ENCODE results near the gene ADTRP.

DNA sequence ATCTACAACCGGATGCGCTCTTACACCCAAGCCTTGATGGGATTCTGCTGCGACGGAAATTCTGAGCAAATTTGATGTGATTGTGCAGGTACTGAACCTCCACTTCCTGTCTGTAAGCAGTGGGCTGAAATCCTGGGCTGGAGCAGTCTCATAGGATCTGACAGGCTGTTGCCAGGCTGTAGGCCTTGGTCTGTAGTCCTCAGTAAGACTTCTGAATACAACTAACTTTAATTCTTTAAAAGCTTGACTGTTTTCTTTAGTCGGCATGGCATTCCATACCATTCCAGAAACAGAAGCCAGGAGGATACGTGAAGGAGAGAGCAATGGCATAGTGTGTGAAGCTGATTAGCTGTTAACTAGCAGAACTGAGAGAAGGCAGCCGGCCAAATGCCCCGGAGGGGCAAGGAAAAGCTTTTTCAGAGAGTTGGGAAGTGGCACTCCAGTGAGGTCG lies 68.3 kb downstream of the ADTRP start:
- TF ChIP-seq, protein P1, sequence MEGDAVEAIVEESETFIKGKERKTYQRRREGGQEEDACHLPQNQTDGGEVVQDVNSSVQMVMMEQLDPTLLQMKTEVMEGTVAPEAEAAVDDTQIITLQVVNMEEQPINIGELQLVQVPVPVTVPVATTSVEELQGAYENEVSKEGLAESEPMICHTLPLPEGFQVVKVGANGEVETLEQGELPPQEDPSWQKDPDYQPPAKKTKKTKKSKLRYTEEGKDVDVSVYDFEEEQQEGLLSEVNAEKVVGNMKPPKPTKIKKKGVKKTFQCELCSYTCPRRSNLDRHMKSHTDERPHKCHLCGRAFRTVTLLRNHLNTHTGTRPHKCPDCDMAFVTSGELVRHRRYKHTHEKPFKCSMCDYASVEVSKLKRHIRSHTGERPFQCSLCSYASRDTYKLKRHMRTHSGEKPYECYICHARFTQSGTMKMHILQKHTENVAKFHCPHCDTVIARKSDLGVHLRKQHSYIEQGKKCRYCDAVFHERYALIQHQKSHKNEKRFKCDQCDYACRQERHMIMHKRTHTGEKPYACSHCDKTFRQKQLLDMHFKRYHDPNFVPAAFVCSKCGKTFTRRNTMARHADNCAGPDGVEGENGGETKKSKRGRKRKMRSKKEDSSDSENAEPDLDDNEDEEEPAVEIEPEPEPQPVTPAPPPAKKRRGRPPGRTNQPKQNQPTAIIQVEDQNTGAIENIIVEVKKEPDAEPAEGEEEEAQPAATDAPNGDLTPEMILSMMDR (conservative IDR thresholded peaks at IDR 0.05 in 1 of 2, IDR thresholded peaks at IDR 0.05 in 1 of 2; ENCODE audit: low read depth in 1 of 2, low read length in 2 of 2), result no peak
- no peak for TF ChIP-seq EZH2 (IDR thresholded peaks at IDR 0.05; ENCODE audit: low read length, missing control alignments)
